Measurements from ENCODE around the gene TFF1.

The TFF1 gene

DNA sequence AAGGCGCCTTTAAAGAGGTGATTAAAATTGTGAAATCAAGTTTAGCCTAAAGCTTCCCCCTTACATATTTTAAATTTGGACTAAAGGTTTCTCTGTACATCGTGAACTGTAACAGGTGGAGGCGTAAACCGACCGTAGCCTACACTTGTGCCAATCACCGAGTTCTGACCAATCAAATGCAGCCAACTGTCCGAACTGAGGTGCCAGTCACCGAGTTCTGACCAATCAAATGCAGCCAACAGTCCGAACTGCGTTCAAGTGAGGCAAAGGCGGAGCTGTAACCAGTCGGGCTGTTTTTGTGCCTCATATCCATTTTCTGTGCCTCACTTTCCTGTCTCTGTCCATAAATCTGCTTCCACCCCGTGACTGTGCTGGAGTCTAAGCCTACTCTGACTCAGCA lies 7.4 kb downstream of the TFF1 start:
- Histone ChIP-seq H3K9me3 (ENCODE audit: severe bottlenecking) (peaks cover 26% of the 10 kb centered on the region), H3K27me3 (ENCODE audit: insufficient read depth, low read depth, severe bottlenecking) (no peaks in the 10 kb centered on the region), H3K4me3 (ENCODE audit: low read depth, low read length) (no peak overlapping the region), H3K27ac (no peak overlapping the region), H3K36me3 (no peaks in the 10 kb centered on the region)
- TF ChIP-seq, protein P1, sequence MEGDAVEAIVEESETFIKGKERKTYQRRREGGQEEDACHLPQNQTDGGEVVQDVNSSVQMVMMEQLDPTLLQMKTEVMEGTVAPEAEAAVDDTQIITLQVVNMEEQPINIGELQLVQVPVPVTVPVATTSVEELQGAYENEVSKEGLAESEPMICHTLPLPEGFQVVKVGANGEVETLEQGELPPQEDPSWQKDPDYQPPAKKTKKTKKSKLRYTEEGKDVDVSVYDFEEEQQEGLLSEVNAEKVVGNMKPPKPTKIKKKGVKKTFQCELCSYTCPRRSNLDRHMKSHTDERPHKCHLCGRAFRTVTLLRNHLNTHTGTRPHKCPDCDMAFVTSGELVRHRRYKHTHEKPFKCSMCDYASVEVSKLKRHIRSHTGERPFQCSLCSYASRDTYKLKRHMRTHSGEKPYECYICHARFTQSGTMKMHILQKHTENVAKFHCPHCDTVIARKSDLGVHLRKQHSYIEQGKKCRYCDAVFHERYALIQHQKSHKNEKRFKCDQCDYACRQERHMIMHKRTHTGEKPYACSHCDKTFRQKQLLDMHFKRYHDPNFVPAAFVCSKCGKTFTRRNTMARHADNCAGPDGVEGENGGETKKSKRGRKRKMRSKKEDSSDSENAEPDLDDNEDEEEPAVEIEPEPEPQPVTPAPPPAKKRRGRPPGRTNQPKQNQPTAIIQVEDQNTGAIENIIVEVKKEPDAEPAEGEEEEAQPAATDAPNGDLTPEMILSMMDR (IDR thresholded peaks at IDR 0.05; ENCODE audit: low read depth, low read length) = no peak
- no peak for DNase-seq

DNA sequence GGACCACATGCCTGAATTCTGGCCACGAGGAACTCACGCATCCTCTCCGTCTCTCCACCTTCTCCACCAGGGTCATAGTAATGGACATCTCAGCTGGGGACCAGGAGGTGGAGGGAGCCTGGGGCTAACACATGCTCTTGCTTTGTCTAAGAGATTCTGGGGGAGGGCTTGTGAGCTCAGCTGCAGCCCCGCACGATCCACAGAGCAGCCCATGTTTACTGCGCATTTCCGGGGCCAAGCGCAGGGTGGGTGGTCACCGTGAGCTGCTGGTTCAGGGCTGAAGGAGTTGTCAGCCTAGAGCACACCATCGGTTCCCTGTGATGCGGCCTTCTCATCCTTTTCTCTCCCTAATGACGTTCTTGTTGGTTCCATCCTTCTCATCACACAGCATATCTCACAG lies 8.1 kb downstream of the TFF1 start:
- TF ChIP-seq, protein P1 (IDR thresholded peaks at IDR 0.05; ENCODE audit: low read depth, low read length) = no peak
- DNase-seq = no peak
- Histone ChIP-seq H3K27ac (no peak overlapping the region), H3K4me3 (ENCODE audit: low read depth, low read length) (no peak overlapping the region), H3K27me3 (ENCODE audit: insufficient read depth, low read depth, severe bottlenecking) (no peaks in the 10 kb centered on the region), H3K9me3 (ENCODE audit: severe bottlenecking) (peaks cover 29% of the 10 kb centered on the region), H3K36me3 (no peaks in the 10 kb centered on the region)

DNA sequence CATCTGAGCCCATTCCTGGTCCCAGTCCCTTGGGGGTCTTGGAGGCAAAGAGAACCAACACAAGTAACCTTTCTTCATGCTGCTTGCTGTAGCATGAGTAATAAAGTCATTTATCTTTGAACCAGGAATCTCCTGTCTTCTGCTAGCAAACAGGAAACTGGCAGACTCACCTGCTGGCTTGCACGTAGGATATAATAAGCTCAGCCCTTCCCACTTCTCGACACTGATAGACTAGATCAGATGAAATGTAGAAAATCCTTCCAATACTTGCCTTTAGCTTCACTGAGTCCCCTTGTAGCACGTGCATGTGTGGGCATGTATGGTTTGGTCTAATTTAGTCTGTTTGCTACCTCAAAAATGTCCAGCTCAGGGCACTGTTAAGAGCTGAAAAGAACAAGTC lies 9.0 kb downstream of the TFF1 start:
- H3K27me3 ChIP-seq (ENCODE audit: insufficient read depth, low read depth, severe bottlenecking) = no peaks in the 10 kb centered on the region
- no peak overlapping the region for H3K4me3 ChIP-seq (ENCODE audit: low read depth, low read length)
- TF ChIP-seq, protein P1 (IDR thresholded peaks at IDR 0.05; ENCODE audit: low read depth, low read length) = no peak
- H3K27ac ChIP-seq = no peak overlapping the region
- peaks cover 29% of the 10 kb centered on the region for H3K9me3 ChIP-seq (ENCODE audit: severe bottlenecking)
- no peaks in the 10 kb centered on the region for H3K36me3 ChIP-seq
- DNase-seq = no peak

DNA sequence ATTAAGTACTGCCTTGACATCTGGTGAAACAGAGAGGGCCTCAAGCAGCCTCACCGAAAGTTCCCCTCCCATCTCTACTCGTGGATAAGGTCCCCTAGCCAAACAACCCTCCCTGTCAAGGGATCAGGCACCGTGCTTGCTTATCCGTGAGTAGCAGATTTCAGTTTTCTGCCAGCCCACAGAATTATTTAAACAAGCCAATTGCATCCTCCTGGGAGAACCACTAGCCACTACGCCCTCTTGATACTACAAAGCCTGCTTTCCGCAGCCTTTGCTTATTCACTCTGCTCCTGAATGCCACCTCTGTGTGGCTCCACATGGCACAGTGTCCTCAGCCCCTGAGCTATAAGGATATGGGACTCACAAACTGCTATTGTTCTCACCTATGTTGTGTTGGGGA lies 9.7 kb downstream of the TFF1 start:
- Histone ChIP-seq H3K36me3 (no peaks in the 10 kb centered on the region), H3K4me3 (ENCODE audit: low read depth, low read length) (no peak overlapping the region), H3K27ac (no peak overlapping the region), H3K27me3 (ENCODE audit: insufficient read depth, low read depth, severe bottlenecking) (no peaks in the 10 kb centered on the region), H3K9me3 (ENCODE audit: severe bottlenecking) (peaks cover 29% of the 10 kb centered on the region)
- TF ChIP-seq, protein P1 (IDR thresholded peaks at IDR 0.05; ENCODE audit: low read depth, low read length) = no peak
- DNase-seq = no peak

DNA sequence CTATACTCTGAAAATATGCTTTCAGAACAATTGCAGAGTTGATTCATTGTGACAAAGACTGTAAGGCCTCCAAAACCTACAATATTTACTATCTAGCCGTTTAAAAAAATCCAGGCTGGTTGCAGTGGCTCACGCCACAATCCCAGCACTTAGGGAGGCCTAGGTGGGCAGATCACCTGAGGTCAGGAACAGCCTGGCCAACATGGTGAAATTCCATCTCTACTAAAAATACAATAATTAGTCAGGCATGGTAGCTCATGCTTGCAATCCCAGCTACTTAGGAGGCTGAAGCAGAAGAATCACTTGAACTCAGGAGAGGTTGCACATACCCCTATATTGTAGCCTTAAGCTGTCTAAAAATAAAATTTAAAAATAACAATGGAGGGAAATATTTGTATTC lies 10.3 kb downstream of the TFF1 start:
- no peaks in the 10 kb centered on the region for H3K36me3 ChIP-seq
- no peak for DNase-seq
- TF ChIP-seq, protein P1 (IDR thresholded peaks at IDR 0.05; ENCODE audit: low read depth, low read length) = no peak
- H3K4me3 ChIP-seq (ENCODE audit: low read depth, low read length) = no peak overlapping the region
- H3K9me3 ChIP-seq (ENCODE audit: severe bottlenecking) = peaks cover 29% of the 10 kb centered on the region
- H3K27me3 ChIP-seq (ENCODE audit: insufficient read depth, low read depth, severe bottlenecking) = no peaks in the 10 kb centered on the region
- no peak overlapping the region for H3K27ac ChIP-seq

DNA sequence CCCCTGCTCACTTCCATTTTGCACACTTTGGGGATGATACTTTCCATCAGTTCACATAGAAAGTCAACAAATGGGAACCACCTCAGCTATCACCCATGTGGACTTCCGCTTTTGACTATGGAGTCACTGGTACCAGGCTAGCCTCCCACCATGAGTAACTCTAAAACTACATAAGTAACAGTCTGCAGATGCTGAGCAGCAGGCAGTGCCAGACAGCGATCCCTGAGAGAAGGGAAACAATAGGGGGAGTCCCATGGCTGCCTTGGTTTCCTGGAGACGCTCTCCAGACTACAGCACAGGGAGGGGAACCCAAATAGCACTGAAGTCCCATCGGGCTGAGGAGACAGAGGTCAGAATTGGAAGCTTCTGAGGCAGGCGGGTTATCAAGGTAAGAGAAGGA lies 12.7 kb downstream of the TFF1 start:
- peaks cover 22% of the 10 kb centered on the region for H3K9me3 ChIP-seq (ENCODE audit: severe bottlenecking)
- TF ChIP-seq, protein P1 (IDR thresholded peaks at IDR 0.05; ENCODE audit: low read depth, low read length) = no peak
- no peak overlapping the region for H3K4me3 ChIP-seq (ENCODE audit: low read depth, low read length)
- no peaks in the 10 kb centered on the region for H3K36me3 ChIP-seq
- H3K27ac ChIP-seq = no peak overlapping the region
- DNase-seq = no peak
- H3K27me3 ChIP-seq (ENCODE audit: insufficient read depth, low read depth, severe bottlenecking) = no peaks in the 10 kb centered on the region

All from WERI-Rb-1 (cell line).